Testis (tissue), 2 donors: ENCODE results near the gene ESYT2.

Experiments used
- POLR2A ChIP-seq: fragments of 450-650 bp; IDR thresholded peaks from one replicate; pipeline ENCODE4 v1.6.1; 2017; ENCODE audit warnings: antibody characterized with exemption, mild to moderate bottlenecking, moderate library complexity
- TF ChIP-seq, protein P1 (sequence below), 3 experiments: fragments of 450-650 bp in 2 of 3; fragments of 200-600 bp in 1 of 3; sonication (generic) in 1 of 3; IDR thresholded peaks; one replicate each; pipeline ENCODE4 v1.5.1; 2016 to 2019; ENCODE audit warnings: antibody characterized with exemption in 3 of 3, mild to moderate bottlenecking in 2 of 3, moderate library complexity in 1 of 3

DNA sequence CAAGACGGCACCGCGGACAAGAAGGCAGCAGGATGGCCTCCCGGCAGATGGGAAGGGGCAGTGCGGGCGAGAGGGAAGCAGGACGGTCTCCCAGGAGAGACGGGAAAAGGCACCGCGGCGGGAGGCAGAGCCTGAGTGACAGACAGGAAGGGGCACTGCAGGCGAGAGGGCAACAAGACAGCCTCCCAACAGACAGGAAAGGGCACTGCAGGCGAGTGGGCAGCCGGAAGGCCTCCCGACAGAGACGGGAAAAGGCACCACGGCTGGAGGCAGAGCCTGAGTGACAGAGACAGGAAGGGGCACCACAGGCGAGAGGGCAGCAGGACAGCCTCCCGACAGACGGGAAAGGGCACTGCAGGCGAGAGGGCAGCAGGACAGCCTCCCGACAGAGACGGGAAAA lies 32.6 kb downstream of the ESYT2 start:
- no peak for TF ChIP-seq POLR2A
- TF ChIP-seq, protein P1, sequence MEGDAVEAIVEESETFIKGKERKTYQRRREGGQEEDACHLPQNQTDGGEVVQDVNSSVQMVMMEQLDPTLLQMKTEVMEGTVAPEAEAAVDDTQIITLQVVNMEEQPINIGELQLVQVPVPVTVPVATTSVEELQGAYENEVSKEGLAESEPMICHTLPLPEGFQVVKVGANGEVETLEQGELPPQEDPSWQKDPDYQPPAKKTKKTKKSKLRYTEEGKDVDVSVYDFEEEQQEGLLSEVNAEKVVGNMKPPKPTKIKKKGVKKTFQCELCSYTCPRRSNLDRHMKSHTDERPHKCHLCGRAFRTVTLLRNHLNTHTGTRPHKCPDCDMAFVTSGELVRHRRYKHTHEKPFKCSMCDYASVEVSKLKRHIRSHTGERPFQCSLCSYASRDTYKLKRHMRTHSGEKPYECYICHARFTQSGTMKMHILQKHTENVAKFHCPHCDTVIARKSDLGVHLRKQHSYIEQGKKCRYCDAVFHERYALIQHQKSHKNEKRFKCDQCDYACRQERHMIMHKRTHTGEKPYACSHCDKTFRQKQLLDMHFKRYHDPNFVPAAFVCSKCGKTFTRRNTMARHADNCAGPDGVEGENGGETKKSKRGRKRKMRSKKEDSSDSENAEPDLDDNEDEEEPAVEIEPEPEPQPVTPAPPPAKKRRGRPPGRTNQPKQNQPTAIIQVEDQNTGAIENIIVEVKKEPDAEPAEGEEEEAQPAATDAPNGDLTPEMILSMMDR (IDR thresholded peaks at IDR 0.05) = no peak
